GM19395 (cell line): ENCODE results near the gene PRKG1.
"Not testable (repeated sequence)": the region's sequence is repeated elsewhere in the genome, so short reads cannot be mapped to it uniquely, and the experiment has no call there.

Experiments
- ATAC-seq: cut with Tn5 transposase; IDR thresholded peaks from one replicate; pipeline ENCODE4 v1.9.1; 2021; ENCODE audit warnings: mild to moderate bottlenecking, moderate library complexity; ENCODE audit not compliant: unreplicated experiment

Gene PRKG1

DNA sequence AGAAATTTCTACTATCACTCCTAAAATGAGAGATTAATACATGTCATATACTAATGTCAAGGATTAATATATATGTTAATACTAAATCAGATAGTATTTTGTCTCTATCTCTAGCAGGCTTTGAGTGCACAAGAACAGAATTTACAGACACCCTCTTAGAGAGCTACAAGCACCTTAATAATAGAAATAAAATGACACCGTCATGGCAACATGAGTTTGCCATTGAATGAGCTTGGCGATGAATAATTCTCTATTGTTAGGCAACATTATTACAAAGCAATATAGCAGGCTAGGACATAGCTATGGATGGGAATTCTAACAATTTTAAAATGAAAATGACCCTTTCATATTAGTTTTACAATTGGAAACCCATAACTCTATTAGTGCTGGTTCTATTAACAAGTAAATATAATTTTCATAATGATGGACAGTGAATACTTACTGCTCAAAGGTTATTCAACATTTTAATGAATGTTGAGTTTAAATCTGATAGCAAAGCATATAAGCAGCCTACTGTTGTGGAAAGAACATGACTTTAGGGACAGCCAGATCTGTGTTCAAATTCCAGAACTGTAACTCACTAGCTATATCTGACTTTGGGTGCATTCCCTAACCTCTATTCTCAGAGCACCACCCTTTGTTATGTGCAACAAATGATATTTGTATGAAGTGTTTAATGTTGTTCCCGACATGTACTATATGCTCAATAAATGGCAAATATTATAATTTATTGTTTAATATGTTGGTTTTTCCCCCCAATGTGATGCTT is 1055.3 kb downstream of the PRKG1 start:
- no peak for ATAC-seq

GRCh38 chr10:52135101-52135500 is 1060.8 kb downstream of the PRKG1 start:
- no peak for ATAC-seq

- ATAC-seq: no peak
Measured at GRCh38 chr10:52136921-52137320, 1062.6 kb downstream of the PRKG1 start.

DNA sequence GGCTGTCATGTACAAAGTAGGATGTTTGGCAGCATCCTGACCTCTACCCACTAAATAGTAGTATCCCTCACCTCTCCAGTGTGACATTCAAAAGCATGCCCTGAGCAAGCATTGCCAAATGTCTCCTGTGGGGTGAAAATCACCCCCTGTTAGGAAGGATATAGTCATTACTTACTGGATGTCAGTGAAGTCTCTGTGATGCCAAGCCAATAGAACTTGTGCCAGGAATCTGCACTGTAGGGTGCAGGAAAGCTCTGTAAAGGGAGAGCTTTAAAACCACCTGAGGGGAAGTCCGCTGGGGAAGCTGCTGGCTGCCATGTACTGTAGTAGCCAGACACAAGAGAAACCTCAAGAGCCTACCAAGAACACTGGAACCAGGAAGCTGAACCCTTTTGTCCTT is 1069.1 kb downstream of the PRKG1 start:
- no peak for ATAC-seq

- ATAC-seq: no peak
Measured at GRCh38 chr10:52145636-52146035, 1071.3 kb downstream of the PRKG1 start.

GRCh38 chr10:52146766-52147165 is 1072.5 kb downstream of the PRKG1 start:
- ATAC-seq: no peak

DNA sequence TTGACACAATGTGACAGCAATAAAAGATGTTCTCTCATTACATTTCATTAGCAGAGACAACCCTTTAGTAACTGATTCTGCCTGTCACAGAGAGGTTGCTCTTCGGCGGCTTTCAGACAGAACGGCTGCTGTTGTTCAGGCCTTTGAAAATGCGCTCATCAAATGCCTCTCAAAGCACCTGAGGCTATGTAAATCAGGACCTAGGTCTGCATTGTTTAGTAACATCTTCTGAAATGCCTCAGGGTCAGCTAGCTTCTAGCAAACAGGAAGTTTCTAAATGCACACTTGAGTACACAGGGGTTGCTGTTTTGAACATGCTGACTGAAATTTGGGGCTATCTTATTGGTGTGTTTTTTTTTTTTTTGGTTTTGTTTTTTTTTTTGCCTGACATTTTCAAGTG is 1096.5 kb downstream of the PRKG1 start:
- no peak for ATAC-seq

DNA sequence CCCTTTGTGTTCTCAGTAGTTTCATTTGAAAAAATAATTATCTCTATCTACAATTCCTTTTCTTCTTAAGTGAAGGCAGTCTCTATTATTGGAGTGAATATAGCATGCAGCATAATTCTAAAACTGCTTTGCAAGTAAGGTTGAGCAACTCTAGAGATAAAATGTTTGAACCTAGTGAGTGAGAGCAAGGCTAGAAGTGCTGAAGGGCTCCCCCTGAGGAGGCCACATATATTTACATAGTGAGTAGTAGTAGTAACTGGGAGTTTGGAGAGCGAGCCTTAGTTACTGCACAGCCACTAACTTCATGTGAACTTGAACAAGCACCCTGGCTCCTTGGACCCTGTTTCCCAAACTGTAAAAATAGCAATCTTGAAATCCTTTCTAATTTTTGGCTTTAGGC is 1098.3 kb downstream of the PRKG1 start:
- no peak for ATAC-seq

DNA sequence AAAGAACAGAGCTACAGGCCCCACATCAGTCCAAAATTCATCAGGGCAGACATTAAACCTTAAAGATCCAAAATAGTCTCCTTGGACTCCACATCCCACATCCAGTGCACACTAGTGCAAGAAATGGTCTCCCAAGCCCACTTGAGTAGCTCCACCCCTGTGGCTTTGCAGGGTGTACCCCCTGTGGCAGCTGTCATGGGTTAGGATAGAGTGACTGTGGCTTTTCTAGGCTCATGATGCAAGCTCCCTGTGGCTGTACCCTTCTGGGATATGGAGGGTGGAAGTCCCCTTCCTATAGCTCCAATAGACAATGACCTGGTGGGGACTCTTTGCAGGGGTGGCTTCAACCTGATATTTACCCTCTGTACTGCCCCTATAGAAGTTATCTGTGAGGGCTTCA is 1111.0 kb downstream of the PRKG1 start:
- no peak for ATAC-seq

- ATAC-seq: no peak
Measured at GRCh38 chr10:52187521-52188258, 1113.4 kb downstream of the PRKG1 start.

- ATAC-seq: no peak
Measured at GRCh38 chr10:52191049-52191448, 1116.8 kb downstream of the PRKG1 start.

DNA sequence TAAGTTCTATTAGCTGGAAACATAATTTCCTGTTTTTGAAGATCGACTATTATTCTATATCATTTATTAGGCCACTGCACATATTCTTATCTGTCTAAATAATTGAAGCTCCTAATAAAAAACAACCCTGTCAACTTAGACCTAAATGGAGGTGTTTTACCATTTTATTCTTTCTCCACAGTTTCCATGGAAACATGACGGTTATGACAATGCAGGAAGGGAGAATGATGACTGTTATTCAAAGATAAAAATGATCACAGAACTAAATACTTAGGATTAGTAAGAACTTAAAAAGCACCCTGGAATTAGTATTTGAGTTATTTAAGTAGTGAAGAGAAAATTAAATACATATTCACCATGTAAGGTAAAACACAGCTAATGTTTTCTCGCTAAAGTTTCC is 1119.9 kb downstream of the PRKG1 start:
- no peak for ATAC-seq

DNA sequence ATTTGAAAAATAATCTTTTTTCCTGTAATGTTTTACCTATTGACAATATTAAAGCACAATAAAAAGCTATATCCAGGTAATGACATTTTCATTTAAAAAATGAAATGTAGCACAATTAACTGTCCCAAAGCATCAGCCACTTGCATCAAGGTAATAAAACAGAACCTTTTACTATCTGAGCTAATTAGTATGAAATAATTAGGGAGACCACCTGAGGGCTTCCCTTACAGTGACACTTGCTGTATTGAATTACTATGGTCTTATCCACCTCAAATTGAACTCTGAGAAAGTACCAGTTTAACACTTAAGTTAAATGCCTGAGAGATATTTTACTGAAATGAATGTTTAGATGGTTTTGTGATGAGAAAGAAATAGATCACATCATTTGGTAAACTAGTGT is 1120.4 kb downstream of the PRKG1 start:
- no peak for ATAC-seq

DNA sequence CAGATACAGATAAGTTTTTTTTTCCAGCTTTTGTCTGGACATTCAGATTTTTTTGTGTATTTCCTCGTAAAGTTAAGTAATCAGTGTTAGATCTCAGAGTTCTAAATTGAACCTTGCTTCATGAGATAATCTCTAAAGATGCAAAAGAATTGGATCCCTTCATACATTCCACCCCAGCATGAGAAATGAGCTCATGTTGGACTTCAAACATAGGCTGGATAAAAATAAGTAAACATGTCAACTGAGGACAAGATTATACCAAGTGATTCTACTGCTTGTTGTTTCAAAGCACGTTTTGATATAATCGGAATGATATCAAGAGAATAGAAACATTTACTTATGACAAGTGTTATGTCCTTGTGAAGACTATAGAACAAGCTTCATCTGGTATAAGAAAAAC is 1122.8 kb downstream of the PRKG1 start:
- ATAC-seq: no peak

- no peak for ATAC-seq
Measured at GRCh38 chr10:52198540-52198939, 1124.3 kb downstream of the PRKG1 start.

- ATAC-seq: not testable (repeated sequence)
Measured at GRCh38 chr10:52204906-52205305, 1130.6 kb downstream of the PRKG1 start.

DNA sequence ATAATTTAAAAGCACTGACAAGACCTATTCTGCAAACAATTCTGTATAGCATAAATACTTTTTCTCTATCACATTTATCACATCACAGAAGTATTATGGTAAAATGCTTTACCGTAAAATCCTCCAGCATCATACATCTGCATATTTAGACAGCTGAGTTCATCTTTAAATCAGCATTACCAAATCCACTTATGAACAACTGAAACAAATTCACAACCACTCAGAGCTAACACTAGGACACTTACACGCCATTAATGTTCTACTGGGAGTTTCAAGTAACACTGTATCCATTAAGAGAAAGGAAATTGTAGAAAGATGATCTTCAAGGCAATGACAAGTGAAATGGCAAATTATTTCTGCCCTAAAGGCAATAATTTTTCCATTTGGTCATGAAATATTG is 1134.1 kb downstream of the PRKG1 start:
- no peak for ATAC-seq

GRCh38 chr10:52210161-52210560 is 1135.9 kb downstream of the PRKG1 start:
- no peak for ATAC-seq

GRCh38 chr10:52212062-52212461 is 1137.8 kb downstream of the PRKG1 start:
- ATAC-seq: no peak

DNA sequence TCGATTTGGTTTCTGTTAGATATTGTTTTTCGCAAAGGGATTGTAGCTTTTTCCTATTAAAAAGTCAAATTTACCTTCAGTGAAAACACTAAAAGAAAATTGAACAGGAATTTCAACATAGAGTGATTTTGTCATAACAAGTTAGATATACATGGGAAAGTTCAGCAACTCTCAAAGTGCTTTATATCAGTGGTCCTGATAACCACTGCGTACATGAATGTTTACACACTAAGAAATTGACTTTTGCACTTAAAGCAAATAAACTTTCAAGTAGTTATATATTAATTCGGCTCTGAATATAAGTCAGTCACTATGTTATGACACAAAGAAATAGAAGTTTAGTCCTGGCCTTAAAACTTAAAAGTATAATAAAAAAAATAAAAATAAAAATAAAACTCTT is 1138.5 kb downstream of the PRKG1 start:
- no peak for ATAC-seq

DNA sequence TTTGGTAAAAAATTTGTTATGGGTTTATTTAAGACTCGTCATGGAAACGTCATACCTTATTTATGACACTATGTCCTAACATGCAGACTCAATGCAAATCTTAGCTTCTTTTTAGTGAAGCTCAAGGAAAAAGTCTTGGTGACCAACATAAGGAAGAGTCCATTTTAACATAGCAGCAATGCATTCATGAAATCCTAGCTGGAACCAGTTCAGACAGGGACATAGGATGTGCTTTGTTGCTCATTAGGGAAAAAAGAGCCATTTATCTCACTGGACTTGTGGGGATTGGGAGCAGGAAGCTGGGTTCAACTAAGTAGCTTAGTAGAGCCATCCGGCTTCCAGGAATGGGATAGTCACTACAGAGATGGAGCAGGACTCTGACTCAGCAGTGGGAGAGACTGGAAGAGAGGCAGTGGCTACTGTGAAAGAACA is 1139.0 kb downstream of the PRKG1 start:
- no peak for ATAC-seq

GRCh38 chr10:52215745-52216361 is 1141.6 kb downstream of the PRKG1 start:
- ATAC-seq: peak; percentile 81
